ENCODE data around the gene SON.
"Not testable (repeated sequence)": the region's sequence is repeated elsewhere in the genome, so short reads cannot be mapped to it uniquely, and the experiment has no call there.

The SON gene

DNA sequence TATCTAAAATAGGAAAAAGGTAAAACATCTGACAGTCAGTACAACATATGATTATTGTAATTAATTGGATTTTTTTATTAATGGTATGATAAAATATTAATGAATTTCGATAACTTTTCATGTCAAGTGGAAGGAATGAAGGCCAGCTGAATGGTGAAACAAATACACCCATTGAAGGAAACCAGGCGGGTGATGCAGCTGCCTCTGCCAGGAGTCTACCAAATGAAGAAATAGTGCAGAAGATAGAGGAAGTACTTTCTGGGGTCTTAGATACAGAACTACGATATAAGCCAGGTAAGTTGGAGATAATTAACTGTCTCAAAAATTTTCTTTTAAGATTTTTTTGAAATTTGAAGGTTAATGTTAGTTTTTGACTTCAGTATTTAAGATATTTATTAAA lies 3.2 kb downstream of the SON start:
- DNase-seq, result no peak

DNA sequence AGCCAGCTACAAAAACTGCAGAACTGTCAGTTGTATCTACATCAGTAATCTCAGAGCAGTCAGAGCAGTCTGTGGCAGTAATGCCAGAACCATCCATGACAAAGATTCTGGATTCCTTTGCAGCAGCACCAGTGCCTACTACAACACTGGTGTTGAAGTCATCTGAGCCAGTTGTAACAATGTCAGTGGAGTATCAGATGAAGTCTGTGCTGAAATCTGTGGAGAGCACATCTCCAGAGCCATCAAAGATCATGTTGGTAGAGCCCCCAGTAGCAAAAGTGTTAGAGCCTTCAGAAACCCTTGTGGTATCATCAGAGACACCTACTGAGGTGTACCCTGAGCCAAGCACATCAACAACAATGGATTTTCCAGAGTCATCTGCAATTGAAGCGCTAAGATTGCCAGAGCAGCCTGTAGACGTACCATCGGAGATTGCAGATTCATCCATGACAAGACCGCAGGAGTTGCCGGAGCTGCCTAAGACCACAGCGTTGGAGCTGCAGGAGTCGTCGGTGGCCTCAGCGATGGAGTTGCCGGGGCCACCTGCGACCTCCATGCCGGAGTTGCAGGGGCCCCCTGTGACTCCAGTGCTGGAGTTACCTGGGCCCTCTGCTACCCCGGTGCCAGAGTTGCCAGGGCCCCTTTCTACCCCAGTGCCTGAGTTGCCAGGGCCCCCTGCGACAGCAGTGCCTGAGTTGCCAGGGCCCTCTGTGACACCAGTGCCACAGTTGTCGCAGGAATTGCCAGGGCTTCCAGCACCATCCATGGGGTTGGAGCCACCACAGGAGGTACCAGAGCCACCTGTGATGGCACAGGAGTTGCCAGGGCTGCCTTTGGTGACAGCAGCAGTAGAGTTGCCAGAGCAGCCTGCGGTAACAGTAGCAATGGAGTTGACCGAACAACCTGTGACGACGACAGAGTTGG lies 7.3 kb downstream of the SON start:
- DNase-seq, result no peak

DNA sequence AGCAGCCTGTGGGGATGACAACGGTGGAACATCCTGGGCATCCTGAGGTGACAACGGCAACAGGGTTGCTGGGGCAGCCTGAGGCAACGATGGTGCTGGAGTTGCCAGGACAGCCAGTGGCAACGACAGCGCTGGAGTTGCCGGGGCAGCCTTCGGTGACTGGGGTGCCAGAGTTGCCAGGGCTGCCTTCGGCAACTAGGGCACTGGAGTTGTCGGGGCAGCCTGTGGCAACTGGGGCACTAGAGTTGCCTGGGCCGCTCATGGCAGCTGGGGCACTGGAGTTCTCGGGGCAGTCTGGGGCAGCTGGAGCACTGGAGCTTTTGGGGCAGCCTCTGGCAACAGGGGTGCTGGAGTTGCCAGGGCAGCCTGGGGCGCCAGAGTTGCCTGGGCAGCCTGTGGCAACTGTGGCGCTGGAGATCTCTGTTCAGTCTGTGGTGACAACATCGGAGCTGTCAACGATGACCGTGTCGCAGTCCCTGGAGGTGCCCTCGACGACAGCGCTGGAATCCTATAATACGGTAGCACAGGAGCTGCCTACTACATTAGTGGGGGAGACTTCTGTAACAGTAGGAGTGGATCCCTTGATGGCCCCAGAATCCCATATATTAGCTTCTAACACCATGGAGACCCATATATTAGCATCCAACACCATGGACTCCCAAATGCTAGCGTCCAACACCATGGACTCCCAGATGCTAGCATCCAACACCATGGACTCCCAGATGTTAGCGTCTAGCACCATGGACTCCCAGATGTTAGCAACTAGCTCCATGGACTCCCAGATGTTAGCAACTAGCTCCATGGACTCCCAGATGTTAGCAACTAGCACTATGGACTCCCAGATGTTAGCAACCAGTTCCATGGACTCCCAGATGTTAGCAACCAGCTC lies 8.2 kb downstream of the SON start:
- DNase-seq, result no peak

DNA sequence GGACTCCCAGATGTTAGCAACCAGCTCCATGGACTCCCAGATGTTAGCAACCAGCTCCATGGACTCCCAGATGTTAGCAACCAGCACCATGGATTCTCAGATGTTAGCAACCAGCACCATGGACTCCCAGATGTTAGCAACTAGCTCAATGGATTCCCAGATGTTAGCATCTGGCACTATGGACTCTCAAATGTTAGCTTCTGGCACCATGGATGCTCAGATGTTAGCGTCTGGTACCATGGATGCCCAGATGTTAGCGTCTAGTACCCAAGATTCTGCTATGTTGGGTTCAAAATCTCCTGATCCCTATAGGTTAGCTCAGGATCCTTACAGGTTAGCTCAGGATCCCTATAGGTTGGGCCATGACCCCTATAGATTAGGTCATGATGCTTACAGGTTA lies 8.8 kb downstream of the SON start:
- DNase-seq, result no peak

GRCh38 chr21:33552093-33552998 lies 9.5 kb downstream of the SON start:
- no peak for DNase-seq

- DNase-seq, result no peak
These were observed 10.3 kb downstream of the SON start for GRCh38 chr21:33552999-33553598.

- DNase-seq, result no peak
These were observed 11.6 kb downstream of the SON start for GRCh38 chr21:33554236-33554981.

DNA sequence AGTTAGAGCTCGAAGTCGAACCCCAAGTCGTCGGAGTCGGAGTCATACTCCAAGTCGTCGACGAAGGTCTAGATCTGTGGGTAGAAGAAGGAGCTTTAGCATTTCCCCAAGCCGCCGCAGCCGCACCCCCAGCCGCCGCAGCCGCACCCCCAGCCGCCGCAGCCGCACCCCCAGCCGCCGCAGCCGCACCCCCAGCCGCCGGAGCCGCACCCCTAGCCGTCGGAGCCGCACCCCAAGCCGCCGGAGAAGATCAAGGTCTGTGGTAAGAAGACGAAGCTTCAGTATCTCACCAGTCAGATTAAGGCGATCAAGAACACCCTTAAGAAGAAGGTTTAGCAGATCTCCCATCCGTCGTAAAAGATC lies 12.1 kb downstream of the SON start:
- no peak for DNase-seq

GRCh38 chr21:33557447-33557846 lies 14.6 kb downstream of the SON start:
- DNase-seq, result no peak

DNA sequence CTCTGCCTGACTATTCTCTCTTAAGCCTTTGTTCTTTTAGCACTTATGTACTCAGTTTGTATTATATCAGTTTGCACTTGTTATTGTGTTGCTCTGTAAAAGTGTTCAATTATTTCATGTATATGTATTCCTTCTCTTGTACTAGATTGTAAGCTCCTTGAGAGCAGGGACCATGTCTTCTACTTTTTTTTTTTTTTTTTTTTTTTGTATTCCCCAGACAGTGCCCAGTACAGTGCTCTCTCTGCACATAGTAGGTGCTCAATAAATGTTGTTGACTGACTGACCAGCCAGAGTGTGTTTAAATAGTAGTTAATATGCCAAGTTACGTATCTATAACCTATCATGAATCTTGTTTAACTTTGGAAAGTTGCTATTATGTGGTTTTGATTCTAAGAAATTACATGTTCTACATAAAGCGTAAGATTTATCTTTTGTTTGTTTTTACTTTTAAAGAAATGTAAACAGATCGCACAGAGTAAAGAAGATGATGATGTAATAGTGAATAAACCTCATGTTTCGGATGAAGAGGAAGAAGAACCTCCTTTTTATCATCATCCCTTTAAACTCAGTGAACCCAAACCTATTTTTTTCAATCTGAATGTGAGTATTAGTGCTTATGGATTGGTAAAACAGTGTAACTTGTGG lies 16.1 kb downstream of the SON start:
- DNase-seq, result no peak

- no peak for DNase-seq
These were observed 17.0 kb downstream of the SON start for GRCh38 chr21:33559813-33560212.

DNA sequence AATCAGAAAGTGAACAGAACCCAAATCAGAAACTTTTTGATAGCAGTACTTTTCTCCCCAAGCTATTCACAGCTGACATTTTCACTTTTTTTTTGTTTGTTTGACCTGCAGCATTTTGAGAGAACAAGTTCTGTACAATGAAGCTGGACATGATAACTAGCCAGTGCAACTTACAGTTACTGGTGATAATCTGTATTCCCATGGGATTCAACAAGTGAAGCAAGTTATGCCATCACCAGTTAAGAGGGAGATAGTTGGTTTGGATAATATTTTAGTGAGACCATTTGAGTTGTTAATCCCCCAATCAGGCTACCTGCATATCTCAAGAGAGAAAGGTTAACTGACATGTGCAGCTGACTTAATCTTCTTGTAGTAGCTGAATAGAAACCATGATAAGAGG lies 18.1 kb downstream of the SON start:
- no peak for DNase-seq

GRCh38 chr21:33561373-33561772 lies 18.5 kb downstream of the SON start:
- no peak for DNase-seq

GRCh38 chr21:33562389-33562788 lies 19.6 kb downstream of the SON start:
- DNase-seq, result no peak

- no peak for DNase-seq
These were observed 23.7 kb downstream of the SON start for GRCh38 chr21:33566514-33566913.

GRCh38 chr21:33567914-33568313 lies 25.1 kb downstream of the SON start:
- no peak for DNase-seq

- DNase-seq, result no peak
These were observed 25.6 kb downstream of the SON start for GRCh38 chr21:33568448-33568847.

- no peak for DNase-seq
These were observed 27.2 kb downstream of the SON start for GRCh38 chr21:33569991-33570390.

DNA sequence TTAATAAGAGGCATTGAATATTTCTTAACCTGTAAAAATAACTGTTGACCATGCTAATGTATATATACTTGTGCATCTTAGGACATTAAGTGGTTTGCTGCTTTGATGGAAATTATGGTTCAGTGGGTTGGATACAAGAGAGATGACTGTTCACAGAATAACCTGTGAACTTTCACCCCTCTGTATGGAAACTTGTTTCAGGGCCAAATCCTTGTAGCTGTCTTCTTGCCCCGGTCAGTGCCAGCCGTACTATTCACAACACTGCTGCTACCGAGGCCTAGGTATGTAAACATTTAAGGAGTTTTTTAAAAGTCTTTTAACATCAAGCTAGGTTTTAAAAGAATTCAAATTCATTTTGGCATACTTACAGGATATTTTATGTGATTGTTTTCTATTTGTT lies 29.5 kb downstream of the SON start:
- no peak for DNase-seq

DNA sequence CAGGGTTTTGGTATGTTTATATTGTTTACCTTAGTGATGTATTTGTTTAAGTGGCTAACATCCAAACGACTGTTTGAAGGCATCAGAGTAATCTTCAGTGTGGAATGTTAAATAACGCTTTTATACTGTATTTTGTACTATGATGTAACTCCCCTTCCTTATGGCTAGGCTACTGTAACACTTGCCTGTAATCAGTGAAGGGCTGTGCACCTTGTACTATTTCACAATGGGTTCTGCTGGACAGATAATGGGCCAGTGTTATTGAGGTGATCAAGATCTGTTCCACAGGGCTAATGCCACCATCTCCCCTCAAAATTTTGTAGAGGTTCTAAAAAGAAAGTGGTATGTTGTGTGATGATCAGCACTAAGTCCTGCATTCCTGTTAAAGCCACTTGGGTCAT lies 33.9 kb downstream of the SON start:
- DNase-seq, result not testable (repeated sequence)

GRCh38 chr21:33578214-33578613 lies 35.4 kb downstream of the SON start:
- DNase-seq, result no peak

Measured in central memory CD4-positive, alpha-beta T cell (primary cell).